GM23338 (cell line): ENCODE data around the gene FAM131A. TPM values are rescaled to one million over a fixed set of nuclear protein-coding genes. Genes with fewer than 3 reads are reported as not detected.

ENCODE experiments used
- ATAC-seq: fragments of 200-7000 bp; cut with Tn5 transposase; 3 replicates; pipeline ENCODE4 v1.9.1; 2020
- DNase-seq: peaks from one replicate; pipeline ENCODE4 v3.0.0-alpha.2; 2015; ENCODE audit warnings: low spot score
- H2AFZ ChIP-seq: fragments of 200-600 bp; sonication (generic); 2 replicates; pipeline ENCODE4 v1.8.0; 2016; ENCODE audit warnings: antibody characterized with exemption, mild to moderate bottlenecking, moderate library complexity
- H3F3A ChIP-seq: fragments of 200-600 bp; sonication (generic); replicated peaks from 2 replicates; pipeline ENCODE4 v1.8.0; 2017; ENCODE audit warnings: antibody characterized with exemption, mixed run types, low read depth
- H3K27ac ChIP-seq: fragments of 200-600 bp; sonication (generic); 2 replicates; pipeline ENCODE4 v1.6.1; 2016; ENCODE audit warnings: low read depth
- H3K27me3 ChIP-seq: fragments of 200-600 bp; sonication (generic); 2 replicates; pipeline ENCODE4 v1.8.0; 2016; ENCODE audit warnings: mild to moderate bottlenecking, mixed run types, moderate library complexity; ENCODE audit not compliant: insufficient read depth
- H3K36me3 ChIP-seq: fragments of 200-600 bp; sonication (generic); 2 replicates; pipeline ENCODE4 v1.8.0; 2016; ENCODE audit warnings: mild to moderate bottlenecking; ENCODE audit not compliant: insufficient read depth
- H3K4me1 ChIP-seq: fragments of 200-600 bp; sonication (generic); 2 replicates; pipeline ENCODE4 v1.8.0; 2016; ENCODE audit warnings: mild to moderate bottlenecking, moderate library complexity; ENCODE audit not compliant: insufficient read depth
- H3K4me2 ChIP-seq: fragments of 200-600 bp; sonication (generic); 2 replicates; pipeline ENCODE4 v1.7.1; 2017; ENCODE audit warnings: mixed run types
- H3K4me3 ChIP-seq: fragments of 200-600 bp; sonication (generic); 2 replicates; pipeline ENCODE4 v1.6.1; 2016; ENCODE audit warnings: mixed run types
- H3K79me2 ChIP-seq: fragments of 200-600 bp; sonication (generic); replicated peaks from 2 replicates; pipeline ENCODE4 v1.8.0; 2017; ENCODE audit warnings: mild to moderate bottlenecking; ENCODE audit not compliant: insufficient read depth
- H3K9me2 ChIP-seq: fragments of 200-600 bp; sonication (generic); 2 replicates; pipeline ENCODE4 v1.8.0; 2017; ENCODE audit not compliant: insufficient read depth
- H4K20me1 ChIP-seq: fragments of 200-600 bp; sonication (generic); replicated peaks from 2 replicates; pipeline ENCODE4 v1.8.0; 2017; ENCODE audit warnings: mild to moderate bottlenecking; ENCODE audit not compliant: insufficient read depth
- H3K27ac Mint-ChIP-seq: 2 replicates; pipeline ENCODE4 v1.8.0; 2020; ENCODE audit warnings: inconsistent platforms, mild to moderate bottlenecking, moderate library complexity, mixed read lengths
- H3K27me3 Mint-ChIP-seq: 3 replicates; pipeline ENCODE4 v1.8.0; 2022; ENCODE audit warnings: low read depth, mild to moderate bottlenecking, moderate library complexity, mixed read lengths, inconsistent platforms; ENCODE audit not compliant: insufficient read depth, poor library complexity
- H3K36me3 Mint-ChIP-seq: 3 replicates; pipeline ENCODE4 v1.8.0; 2021; ENCODE audit warnings: low read depth, mild to moderate bottlenecking, inconsistent platforms, moderate library complexity, mixed read lengths
- H3K4me1 Mint-ChIP-seq: 3 replicates; pipeline ENCODE4 v1.8.0; 2020; ENCODE audit warnings: mild to moderate bottlenecking, inconsistent platforms, mixed read lengths
- H3K4me3 Mint-ChIP-seq: 3 replicates; pipeline ENCODE4 v1.8.0; 2021; ENCODE audit warnings: moderate library complexity, mild to moderate bottlenecking, inconsistent platforms, mixed read lengths
- H3K9me3 Mint-ChIP-seq: 3 replicates; pipeline ENCODE4 v1.8.0; 2020; ENCODE audit warnings: moderate library complexity, mild to moderate bottlenecking, inconsistent platforms, mixed read lengths
- CREB1 ChIP-seq: fragments of 250-450 bp; sonication (Bioruptor Pico); IDR thresholded peaks from 2 replicates; pipeline ENCODE4 v1.5.0; 2020; ENCODE audit warnings: low read depth, mild to moderate bottlenecking, moderate library complexity
- EZH2 ChIP-seq: fragments of 200-600 bp; sonication (generic); IDR thresholded peaks from one replicate; pipeline ENCODE4 v1.8.0; 2017; ENCODE audit warnings: antibody characterized with exemption, mild to moderate bottlenecking, low read depth; ENCODE audit not compliant: unreplicated experiment
- EZH2phosphoT487 ChIP-seq: fragments of 200-600 bp; sonication (generic); IDR thresholded peaks from one replicate; pipeline ENCODE4 v1.8.1; 2018; ENCODE audit warnings: antibody characterized with exemption; ENCODE audit not compliant: unreplicated experiment
- NANOG ChIP-seq: IDR thresholded peaks from 2 replicates; pipeline ENCODE4 v1.6.1; 2016; ENCODE audit warnings: antibody characterized with exemption, borderline replicate concordance
- POLR2AphosphoS5 ChIP-seq: IDR thresholded peaks from 2 replicates; pipeline ENCODE4 v1.6.1; 2016; ENCODE audit warnings: antibody characterized with exemption, low read depth
- STAT1 ChIP-seq: IDR thresholded peaks from one replicate; pipeline ENCODE4 v1.6.1; 2016; ENCODE audit warnings: antibody characterized with exemption; ENCODE audit not compliant: unreplicated experiment
- ZNF114 ChIP-seq: fragments of 250-450 bp; sonication (Bioruptor Pico); IDR thresholded peaks from 2 replicates; pipeline ENCODE4 v1.5.0; 2020; ENCODE audit warnings: mild to moderate bottlenecking, moderate library complexity
- ZNF462 ChIP-seq: fragments of 250-450 bp; sonication (Bioruptor Pico); IDR thresholded peaks from 2 replicates; pipeline ENCODE4 v1.5.0; 2020; ENCODE audit warnings: mild to moderate bottlenecking, moderate library complexity
- polyA plus RNA-seq: library from polyadenylated mRNA; unstranded; fragments of >200 nt; fragmentation: Nextera tagmentation; extraction: Ambion mirVana; gene quantifications from 2 replicates; pipeline ENCODE4 v1.2.1, GENCODE V29; 2016
- total RNA-seq: library from RNA; depleted of rRNA; stranded (reverse); fragments of >200 nt; shearing (Covaris generic); gene quantifications from 2 replicates; pipeline ENCODE4 v1.2.3, GENCODE V29; 2014

The FAM131A gene
- total and polyA plus RNA-seq, 2 experiments from 2014 or later: 6.7 to 31.8 TPM

GRCh38 chr3:184352149-184352785 lies 14.9 kb downstream of the FAM131A start (continued):
- no peak for TF ChIP-seq ZNF462 (CRISPR knock-in tag)
- no peak for TF ChIP-seq EZH2phosphoT487

GRCh38 chr3:184352897-184353545 lies 15.6 kb downstream of the FAM131A start:
- 0 out of 2 replicates have a peak, but pooled peaks cover 3% of the 10 kb centered on the region for H3K36me3 ChIP-seq
- H3K27ac ChIP-seq: no peak overlapping the region
- Mint-ChIP-seq H3K27ac (no peak overlapping the region), H3K4me3 (no peak overlapping the region), H3K36me3 (peaks cover 33% of the 10 kb centered on the region), H3K27me3 (no peaks in the 10 kb centered on the region), H3K9me3 (no peaks in the 10 kb centered on the region), H3K4me1 (peaks cover 8% of the 10 kb centered on the region)
- no peak overlapping the region for H3K4me2 ChIP-seq
- no peak overlapping the region for H3K4me3 ChIP-seq
- TF ChIP-seq EZH2phosphoT487 (no peak), NANOG (no peak), CREB1 (CRISPR knock-in tag) (no peak), POLR2AphosphoS5 (no peak), ZNF114 (CRISPR knock-in tag) (no peak), STAT1 (no peak), EZH2 (no peak)
- no peak for ATAC-seq
- peaks cover 6% of the 10 kb centered on the region; the same call in 1 of the 2 replicates for H3K4me1 ChIP-seq
- no peaks in the 10 kb centered on the region for H3K9me2 ChIP-seq
- H3F3A ChIP-seq: 0 out of 2 replicates have a peak, but pooled peaks cover 2% of the 10 kb centered on the region
- 0 out of 2 replicates have a peak, but pooled peaks cover 4% of the 10 kb centered on the region for H4K20me1 ChIP-seq
- no peaks in the 10 kb centered on the region for H3K27me3 ChIP-seq
- no peak for DNase-seq
- H2AFZ ChIP-seq: no peak overlapping the region
- no peaks in the 10 kb centered on the region for H3K79me2 ChIP-seq
